GM21825 (cell line): ENCODE results near the gene LST1.
"Not testable (repeated sequence)": the region's sequence is repeated elsewhere in the genome, so short reads cannot be mapped to it uniquely, and the experiment has no call there.

ENCODE experiments used
- ATAC-seq: cut with Tn5 transposase; IDR thresholded peaks from one replicate; pipeline ENCODE4 v1.9.1; 2021; ENCODE audit warnings: mild to moderate bottlenecking, moderate library complexity; ENCODE audit not compliant: unreplicated experiment

Gene LST1

DNA sequence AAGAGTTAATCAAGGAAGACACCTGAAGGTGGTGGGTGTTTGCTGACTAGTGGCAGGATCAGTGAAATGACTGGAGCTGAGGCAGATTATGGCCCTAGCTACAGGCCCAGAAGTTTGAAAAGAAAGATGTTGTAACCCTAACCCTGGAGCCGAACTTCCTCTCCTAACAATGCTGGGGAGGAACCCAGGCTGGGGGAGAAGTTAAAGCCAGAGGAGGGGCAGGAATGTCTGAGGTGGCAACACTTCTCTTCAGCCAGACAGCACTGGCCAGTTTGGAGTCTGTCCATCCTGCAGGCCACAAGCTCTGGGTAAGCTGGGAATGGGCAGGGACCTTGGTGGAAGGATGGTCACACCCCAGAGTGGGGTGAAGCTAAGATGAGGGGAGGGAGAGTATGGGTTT is at the start of gene LST1:
Gene LST1, plus strand, starts transcription at position 270 of the 400 bp plus-strand sequence. CDS start 1,023 bp downstream, outside the sequence.
- no peak for ATAC-seq

DNA sequence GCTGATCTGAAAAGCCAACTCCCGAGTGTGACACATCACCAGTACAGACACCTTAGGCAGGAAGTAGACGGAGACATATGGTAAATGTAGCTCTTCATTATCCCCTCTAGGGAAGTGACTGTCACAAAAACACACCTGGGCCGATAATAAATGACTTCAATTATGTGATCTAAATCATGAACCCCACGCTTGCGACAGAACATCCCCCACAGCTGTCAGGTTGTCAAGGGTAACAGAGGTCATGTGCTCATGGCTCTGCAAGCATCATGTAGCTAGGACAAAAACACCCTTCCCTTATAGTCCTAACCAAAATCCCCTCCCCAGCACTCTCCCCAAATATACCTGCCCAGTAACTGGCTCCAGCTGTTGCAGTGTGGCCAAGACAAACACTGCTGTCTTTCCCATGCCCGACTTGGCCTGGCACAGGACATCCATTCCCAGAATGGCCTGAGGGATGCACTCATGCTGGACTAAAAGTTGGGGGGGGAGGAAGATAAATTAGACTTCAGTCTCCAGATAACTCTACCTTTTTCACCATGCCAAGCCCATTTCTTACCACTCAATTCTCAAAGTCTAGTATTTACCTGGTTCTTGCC is 47.2 kb upstream of the LST1 start:
- ATAC-seq, result no peak

- ATAC-seq, result no peak
Observed at GRCh38 chr6:31540640-31541039, 45.4 kb upstream of the LST1 start.

GRCh38 chr6:31541059-31541657 is 44.9 kb upstream of the LST1 start:
- ATAC-seq, result no peak

- peak; percentile 54 for ATAC-seq
Observed at GRCh38 chr6:31541658-31542521, 44.2 kb upstream of the LST1 start, which contains the start of gene DDX39B. Gene DDX39B, minus strand, starts transcription at chr6:31542003. Its CDS starts 1,471 bp downstream, at chr6:31540532.

DNA sequence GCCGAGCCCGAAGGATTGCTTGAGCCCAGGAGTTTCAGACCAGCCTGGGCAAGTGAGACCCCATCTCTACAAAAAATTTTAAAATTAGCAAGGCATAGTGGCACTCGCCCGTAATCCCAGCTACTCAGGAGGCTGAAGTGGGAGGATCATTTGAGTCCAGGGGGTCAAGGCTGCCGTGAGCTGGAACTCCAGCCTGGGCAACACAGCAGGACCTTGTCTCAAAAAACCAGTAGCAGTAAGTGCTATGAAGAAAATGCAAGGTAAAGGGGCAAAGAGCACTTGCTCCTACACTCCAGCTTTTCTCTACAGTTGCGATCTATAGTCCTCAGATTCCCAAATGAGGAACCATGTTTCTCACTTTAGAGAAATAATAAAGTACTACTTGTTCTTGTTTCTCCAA is 42.4 kb upstream of the LST1 start:
- no peak for ATAC-seq

GRCh38 chr6:31544676-31545075 is 41.4 kb upstream of the LST1 start:
- ATAC-seq, result no peak

GRCh38 chr6:31545291-31545690 is 40.8 kb upstream of the LST1 start:
- ATAC-seq, result no peak

- peak; percentile 44 for ATAC-seq
Observed at GRCh38 chr6:31546339-31546957, 39.6 kb upstream of the LST1 start, which contains the start of gene ATP6V1G2. Gene ATP6V1G2, minus strand, starts transcription at chr6:31546608. Its CDS starts 49 bp downstream, at chr6:31546559.

- peak; percentile 51 for ATAC-seq
Observed at GRCh38 chr6:31546958-31547726, 38.9 kb upstream of the LST1 start, which contains the start of gene NFKBIL1. Gene NFKBIL1, plus strand, starts transcription at chr6:31547608. Its CDS starts 87 bp downstream, at chr6:31547695.

DNA sequence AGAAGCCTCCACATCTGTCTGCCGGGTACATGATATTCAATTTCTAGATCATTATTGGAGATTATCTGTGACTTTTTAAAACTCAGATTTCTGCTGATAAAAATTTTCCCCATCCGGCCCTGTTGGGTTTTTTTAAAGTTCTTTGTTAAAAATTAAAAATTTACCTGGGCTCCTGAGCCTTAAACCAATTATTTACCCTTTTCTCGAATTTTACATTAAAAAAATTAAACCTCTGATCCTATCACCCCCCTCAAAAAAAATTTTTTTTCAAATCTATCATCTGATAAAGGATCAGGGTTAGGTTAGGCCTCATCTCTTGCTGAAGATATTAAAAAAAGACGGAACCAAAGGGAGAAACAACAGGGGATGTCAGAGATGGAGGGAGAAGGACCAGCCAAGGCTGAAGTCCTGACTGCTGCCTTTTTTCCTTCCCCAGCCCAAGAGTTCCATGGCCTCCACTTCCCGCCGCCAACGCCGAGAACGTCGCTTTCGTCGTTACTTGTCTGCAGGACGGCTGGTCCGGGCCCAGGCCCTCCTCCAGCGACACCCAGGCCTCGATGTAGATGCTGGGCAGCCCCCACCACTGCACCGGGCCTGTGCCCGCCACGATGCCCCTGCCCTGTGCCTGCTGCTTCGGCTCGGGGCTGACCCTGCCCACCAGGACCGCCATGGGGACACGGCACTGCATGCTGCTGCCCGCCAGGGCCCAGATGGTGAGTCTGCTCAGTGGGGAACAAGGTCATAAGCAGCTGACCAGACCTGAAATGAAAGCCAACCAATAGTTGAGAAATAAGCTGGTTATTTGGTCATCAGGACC is 38.1 kb upstream of the LST1 start:
- ATAC-seq, result no peak

GRCh38 chr6:31548544-31548873 is 37.6 kb upstream of the LST1 start:
- no peak for ATAC-seq

GRCh38 chr6:31551371-31551770 is 34.7 kb upstream of the LST1 start:
- ATAC-seq, result not testable (repeated sequence)

DNA sequence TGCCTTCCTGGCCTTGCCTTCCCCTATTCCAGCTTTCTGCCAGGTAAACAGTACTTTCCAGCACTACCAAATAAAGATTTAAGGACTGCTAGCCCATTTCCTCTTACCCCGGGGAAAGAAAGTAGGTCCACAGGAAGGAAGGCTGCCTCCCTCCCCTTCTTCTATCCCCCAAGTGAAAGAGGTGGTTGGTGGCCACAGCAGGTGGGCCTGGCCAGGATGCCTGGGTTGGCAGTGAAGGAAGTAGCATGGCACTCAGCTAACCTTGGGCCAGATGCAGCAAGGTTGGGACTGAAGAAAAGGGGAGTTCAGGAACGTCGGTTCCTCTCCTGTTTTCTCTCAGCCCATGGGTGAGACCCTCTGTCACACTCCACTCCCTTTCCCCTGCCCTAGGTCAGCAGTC is 29.8 kb upstream of the LST1 start:
- no peak for ATAC-seq

GRCh38 chr6:31557443-31558317 is 28.4 kb upstream of the LST1 start:
- no peak for ATAC-seq

DNA sequence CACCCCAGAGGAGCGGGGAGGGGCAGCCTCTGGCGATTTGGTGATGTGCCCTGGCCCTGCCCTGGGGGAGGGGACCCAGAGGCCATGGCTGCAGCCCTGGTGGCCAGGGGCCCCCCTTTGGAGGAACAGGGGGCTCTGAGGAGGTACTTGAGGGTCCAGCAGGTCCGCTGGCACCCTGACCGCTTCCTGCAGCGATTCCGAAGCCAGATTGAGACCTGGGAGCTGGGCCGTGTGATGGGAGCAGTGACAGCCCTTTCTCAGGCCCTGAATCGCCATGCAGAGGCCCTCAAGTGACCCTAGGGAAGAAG is 27.8 kb upstream of the LST1 start:
- ATAC-seq, result no peak

- no peak for ATAC-seq
Observed at GRCh38 chr6:31558631-31559500, 27.2 kb upstream of the LST1 start.

DNA sequence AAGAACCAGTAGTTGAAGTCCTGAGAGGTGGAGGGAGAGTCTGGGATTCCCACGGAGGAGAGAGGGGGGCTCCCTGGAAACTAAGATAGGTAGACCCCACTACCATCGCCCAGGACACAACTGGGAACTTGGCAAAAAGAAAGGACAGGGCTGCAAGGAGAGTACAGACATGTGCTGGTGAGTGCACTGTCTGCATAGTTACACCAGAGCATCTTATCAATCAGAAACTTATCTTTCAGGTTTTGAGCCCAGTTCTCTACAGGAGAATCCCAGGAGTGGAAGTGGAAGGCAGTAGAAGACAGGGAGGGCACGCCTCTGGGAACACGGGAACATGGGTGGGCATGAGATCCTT is 26.5 kb upstream of the LST1 start:
- ATAC-seq, result peak; percentile 3
